ENCODE measurements around the gene PLCB3.

Gene PLCB3

DNA sequence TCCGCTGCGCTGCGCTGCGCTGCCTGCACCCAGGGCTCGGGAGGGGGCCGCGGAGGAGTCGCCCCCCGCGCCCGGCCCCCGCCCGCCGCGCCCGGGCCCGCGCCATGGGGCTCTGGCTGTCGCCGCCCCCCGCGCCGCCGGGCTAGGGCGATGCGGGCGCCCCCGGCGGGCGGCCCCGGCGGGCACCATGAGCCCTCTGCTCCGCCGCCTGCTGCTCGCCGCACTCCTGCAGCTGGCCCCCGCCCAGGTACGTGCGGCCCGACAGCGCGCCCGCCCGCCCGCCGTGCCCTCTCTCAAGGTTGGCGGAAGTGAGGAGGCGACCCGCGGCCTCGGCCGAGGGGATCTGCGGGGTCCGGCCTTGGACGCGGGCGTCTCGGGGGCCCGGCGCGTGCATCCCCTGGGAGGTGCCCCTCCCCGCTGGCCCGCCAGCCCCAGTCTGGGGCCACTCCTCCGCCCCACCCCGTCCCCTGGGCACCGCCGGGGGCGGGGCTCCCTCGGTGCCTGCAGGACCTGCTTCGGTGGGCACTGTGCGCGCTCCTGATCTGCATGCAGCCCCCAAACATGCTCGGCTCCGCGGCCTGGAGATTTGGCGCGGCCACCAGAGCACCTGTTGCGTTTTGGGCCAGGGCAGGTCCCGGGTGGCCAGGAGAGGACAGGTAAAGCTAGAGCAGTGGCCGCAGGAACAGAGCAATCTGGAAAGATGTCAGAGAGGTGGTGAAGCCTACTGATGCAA is 16.5 kb upstream of the PLCB3 start:
- in situ Hi-C loops (cut with MboI; ENCODE audit: low sequenced_read_pairs) = loop anchor here (25.0 kb wide), 1 partner anchor 102 kb away; the partner anchor contains the start of gene CCDC88B

DNA sequence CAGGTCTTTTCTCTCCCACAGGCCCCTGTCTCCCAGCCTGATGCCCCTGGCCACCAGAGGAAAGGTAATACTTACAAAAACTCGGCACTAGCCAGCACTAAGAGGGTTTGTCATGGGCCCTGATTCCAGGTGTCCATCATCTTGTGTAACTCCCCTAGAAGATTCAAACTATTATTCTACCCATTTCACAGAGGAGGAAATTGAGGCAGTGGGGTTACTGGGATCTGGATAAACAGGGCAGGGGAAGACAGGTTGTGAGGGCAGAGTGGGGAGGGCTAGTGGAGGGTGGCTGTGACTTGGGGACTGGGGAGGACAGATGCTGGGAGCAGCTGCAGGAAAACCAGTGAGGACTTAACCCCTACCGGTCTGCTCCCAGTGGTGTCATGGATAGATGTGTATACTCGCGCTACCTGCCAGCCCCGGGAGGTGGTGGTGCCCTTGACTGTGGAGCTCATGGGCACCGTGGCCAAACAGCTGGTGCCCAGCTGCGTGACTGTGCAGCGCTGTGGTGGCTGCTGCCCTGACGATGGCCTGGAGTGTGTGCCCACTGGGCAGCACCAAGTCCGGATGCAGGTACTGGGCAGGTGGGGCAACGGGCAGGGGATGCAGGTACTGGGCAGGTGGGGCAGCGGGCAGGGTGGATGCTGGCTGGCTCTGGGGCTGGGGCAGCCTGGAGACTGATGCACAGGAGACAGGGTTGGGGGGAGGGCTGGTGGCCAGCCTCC is 15.7 kb upstream of the PLCB3 start:
- in situ Hi-C loops (cut with MboI; ENCODE audit: low sequenced_read_pairs) = loop anchor here (25.0 kb wide), 1 partner anchor 102 kb away; the partner anchor contains the start of gene CCDC88B

DNA sequence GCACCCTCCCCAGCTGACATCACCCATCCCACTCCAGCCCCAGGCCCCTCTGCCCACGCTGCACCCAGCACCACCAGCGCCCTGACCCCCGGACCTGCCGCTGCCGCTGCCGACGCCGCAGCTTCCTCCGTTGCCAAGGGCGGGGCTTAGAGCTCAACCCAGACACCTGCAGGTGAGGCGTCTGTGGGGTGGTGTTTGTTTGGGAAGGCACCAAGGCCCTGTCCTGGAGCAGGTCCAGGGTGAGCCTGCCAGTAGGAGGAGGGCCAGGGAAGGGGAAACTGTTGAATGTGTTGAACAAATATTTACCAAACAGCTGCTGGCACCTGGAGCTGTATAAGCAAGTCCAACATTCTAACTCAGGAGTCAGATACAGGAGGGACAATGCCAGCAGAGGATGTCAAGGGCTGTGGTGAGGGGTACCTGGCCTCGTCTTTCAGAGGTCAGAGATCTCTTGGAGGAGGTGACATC is 13.8 kb upstream of the PLCB3 start:
- in situ Hi-C loops (cut with MboI; ENCODE audit: low sequenced_read_pairs) = loop anchor here (25.0 kb wide), 1 partner anchor 100 kb away; the partner anchor contains the start of gene CCDC88B

DNA sequence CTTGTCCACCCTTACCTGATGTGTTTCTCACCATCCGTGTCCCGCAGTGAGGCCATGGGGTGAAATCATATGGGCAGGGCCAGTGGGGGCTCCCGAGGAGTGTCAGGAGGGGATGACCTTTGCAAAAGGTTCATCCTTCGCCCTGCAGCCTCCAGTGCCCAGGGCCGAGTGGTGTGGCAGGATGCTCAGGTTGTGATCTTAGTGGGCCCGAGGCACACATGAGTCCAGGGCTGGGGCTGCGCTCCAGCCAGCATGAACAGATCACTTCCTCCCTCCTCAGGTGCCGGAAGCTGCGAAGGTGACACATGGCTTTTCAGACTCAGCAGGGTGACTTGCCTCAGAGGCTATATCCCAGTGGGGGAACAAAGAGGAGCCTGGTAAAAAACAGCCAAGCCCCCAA is 13.3 kb upstream of the PLCB3 start:
- in situ Hi-C loops (cut with MboI; ENCODE audit: low sequenced_read_pairs) = loop anchor here (25.0 kb wide), 1 partner anchor 99 kb away; the partner anchor contains the start of gene CCDC88B

DNA sequence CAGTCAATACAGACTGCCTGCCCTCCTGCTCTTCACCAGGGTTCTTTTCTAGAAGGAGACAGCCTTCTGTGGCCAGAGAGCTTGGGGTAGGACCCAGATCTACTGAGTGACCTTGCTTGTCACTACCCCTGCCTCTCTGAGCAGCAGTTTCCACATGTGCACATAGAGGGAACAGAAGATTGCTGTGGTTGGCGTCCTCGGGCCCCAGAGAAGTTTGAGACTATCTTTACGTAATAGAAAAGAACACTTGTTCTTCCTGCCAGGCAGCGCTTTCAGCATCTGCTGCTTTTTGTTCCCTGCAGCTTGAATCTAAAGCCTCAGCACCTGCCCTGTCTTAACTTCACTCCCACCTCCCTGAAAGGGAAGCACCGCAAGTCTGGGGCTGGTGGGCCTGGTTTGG is 12.3 kb upstream of the PLCB3 start:
- in situ Hi-C loops (cut with MboI; ENCODE audit: low sequenced_read_pairs) = loop anchor here (25.0 kb wide), 1 partner anchor 98 kb away; the partner anchor contains the start of gene CCDC88B

DNA sequence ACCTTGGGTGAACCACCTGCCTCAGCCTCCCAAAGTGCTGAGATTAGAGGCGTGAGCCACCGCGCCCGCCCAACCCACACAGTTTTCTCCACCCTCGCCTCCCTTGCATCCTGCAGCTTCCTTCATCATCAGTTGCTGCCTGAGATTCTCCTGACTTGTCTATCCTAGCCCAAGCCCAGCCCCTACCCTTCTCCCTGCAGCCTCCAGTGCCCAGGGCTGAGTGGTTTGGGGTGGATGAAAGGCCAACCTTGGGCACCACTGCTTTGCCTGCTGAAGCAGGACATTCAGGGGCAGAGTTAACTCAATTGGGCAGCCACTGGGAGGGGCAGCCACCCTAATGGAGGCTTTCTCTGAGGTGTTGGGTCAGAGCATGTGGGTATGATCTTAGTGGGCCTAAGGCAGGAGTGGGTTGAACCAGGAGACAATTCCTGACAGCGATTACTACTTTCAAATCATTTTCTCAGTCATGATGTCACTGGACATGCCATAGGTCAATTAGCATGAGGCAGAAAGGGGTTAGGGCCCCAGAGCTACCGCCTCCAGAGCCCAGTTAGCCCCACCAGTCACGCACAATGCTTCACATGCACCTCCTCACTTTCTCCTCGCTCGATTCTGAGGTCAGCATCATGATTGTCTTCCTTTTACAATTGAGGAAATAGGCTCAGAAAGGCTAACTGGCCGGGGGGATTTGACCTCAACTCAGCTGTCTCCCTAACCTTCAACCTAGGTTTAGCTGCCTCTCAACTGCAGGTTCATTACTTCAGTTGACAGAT is 11.5 kb upstream of the PLCB3 start:
- in situ Hi-C loops (cut with MboI; ENCODE audit: low sequenced_read_pairs) = loop anchor here (25.0 kb wide), 1 partner anchor 97 kb away; the partner anchor contains the start of gene CCDC88B

DNA sequence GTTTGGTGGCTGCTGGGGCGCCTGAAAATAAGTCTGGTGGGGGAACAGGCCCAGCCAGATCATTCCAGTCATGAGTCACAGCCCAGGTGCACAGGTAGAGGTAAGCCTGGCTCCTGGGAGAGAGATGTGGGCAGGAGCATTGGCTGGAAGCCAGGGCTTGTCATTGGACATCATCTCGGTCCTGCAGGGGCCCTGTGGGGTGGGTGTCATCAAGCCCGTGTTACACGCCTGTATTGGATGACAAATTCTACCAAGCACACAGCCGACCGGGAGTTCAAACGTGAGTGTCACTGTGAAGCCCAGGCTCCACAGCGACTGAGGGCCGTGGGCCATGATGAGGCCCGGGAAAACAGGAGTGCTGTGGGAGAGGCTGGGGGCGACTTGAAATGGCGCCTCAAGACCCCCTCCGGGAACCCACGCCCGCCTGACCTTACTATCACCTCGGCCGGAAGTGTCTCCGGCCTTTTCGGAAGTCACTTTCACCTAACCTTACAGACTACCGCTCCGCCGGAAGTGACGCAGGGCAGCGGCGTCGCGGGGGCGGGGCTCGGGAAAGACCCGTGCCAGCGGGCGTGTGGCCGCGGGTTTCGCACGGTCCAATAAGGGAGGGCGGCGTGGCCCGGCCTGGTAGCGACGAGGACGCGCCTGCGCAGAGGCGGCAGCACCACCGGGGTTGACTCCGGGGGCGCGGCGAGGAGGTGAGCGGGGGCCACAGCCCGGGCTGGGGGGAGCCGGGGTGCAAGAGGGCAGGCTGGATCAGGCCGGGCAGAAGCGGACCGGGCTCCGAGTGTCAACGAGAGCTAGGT is 10.7 kb upstream of the PLCB3 start, which contains the start of gene FKBP2:
Gene FKBP2 (plus strand): TSS at position 661 of the 806 bp plus-strand sequence. CDS start 1,293 bp downstream, outside the sequence.
- in situ Hi-C loops (cut with MboI; ENCODE audit: low sequenced_read_pairs) = loop anchor here (25.0 kb wide), 1 partner anchor 97 kb away; the partner anchor contains the start of gene CCDC88B

DNA sequence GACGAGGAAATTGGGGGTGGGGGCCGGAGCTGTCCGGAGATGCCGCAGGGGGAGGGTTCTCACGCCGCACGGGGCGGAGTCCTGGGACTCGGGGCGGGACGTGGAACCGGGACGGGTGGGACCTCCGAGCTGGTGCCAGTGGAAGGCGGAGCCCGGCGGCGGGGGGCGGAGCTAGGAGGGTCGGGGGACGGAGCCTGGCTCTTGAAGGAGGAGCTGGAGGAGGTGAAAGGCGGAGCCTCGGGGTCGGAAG is 10.2 kb upstream of the PLCB3 start:
- in situ Hi-C loops (cut with MboI; ENCODE audit: low sequenced_read_pairs) = loop anchor here (25.0 kb wide), 1 partner anchor 96 kb away; the partner anchor contains the start of gene CCDC88B

DNA sequence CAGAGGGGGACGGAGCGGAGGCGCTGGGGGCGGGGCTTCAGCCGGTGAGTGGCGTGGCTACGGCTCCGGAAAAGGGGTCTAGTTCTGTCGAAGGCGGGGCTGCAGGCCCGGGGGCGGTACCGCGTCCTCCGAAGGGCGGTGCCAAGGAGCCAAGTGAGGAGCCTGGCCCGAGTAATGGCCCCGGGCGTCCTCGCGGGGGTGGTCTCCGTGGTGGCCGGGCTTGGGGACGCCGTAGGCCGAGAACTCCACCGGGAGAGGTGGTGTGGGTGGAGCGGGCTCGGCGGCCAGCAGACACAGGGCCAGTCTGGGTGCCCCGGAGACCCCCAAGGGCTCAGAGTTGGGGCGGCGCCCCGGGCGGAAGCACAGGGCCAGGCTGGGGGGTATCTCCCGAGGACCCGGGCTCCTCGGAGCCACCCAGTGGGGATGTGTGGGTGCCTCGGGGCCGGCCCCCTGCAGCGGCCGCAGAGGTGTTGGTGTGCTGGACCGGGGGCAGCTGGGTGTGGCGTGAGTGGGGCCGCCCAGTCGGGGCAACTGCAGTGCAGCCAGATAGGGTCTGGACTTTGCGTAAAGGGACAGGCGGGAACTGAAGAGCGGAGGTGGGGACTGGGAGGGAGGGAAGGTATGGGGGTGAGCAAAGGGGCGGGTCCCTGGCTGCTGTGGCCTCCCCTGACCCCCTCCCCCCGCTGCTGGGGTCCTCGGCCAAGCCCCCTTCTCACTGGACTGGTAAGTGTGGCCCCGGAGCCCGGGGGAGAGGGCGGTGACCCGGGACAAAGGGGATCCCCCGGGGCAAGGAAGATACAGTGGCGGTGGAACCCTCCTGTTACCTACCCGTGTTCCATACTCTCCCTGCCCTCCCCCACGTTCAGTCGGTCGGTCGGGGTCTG is 9.6 kb upstream of the PLCB3 start:
- in situ Hi-C loops (cut with MboI; ENCODE audit: low sequenced_read_pairs) = loop anchor here (25.0 kb wide), 1 partner anchor 96 kb away; the partner anchor contains the start of gene CCDC88B

DNA sequence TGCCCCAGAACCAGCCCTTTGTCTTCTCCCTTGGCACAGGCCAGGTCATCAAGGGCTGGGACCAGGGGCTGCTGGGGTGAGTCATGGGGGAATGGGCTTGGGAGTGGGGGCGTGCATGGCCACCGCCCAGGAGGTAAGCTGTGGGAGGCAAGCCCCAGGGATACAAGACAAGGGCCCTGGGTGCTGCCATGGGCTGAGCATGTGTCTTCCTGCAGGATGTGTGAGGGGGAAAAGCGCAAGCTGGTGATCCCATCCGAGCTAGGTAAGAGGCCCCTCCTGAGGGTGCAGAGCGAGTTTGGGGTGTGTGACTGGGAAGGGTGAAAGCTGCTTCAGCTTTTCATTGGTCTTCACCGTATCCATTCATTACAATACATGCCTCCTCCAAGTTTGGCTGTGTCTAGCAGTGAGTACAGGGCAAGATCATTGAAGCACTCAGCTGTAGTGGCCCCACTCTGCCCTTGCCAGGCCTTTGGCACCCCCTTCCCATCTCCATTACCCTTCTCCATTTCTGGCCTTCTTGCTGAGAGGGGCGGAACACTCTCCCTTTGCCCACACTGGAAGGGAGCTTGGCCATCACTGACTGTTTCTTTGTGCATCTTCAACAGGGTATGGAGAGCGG is 8.0 kb upstream of the PLCB3 start:
- in situ Hi-C loops (cut with MboI; ENCODE audit: low sequenced_read_pairs) = loop anchor here (25.0 kb wide), 1 partner anchor 94 kb away; the partner anchor contains the start of gene CCDC88B

DNA sequence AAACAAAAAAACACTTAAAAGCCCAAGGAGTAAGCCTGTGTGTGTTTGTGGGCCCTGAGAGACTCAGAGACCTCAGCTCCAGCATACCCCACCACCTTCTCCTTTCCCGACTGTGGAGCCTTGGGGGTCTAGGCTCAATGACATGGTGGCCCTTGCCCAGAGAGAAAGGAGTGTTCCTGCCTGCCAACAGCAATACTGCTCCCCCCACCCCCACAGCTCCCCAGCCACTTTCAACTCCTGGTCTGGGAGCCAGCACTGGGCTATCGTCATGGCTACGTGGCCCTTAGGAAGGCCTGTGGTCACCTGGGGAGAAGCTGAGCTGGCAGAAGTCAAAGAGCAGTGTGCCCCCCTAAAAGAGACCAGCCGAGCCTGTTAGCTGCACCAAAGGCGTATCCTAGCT is 7.2 kb upstream of the PLCB3 start:
- in situ Hi-C loops (cut with MboI; ENCODE audit: low sequenced_read_pairs) = loop anchor here (25.0 kb wide), 1 partner anchor 93 kb away; the partner anchor contains the start of gene CCDC88B

DNA sequence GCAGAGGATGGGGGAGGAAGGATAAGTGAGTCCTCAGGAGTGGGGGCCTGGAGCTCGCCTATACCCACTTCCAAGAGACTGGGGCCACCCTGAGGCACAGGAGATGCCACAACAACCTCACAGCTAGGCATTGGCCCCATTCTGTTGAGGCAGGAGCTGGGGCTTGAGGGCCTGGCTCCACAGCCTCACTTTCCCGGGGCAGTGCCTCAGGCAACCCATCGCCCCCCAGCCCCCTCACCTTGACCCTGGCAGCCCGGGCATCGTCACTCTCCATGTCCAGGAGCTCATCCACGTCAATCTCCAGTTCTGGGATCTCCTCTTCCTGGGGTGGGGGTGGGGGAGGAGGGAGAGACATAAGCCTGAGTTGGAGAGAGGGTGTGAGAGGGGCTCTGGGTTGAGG is 6.4 kb upstream of the PLCB3 start:
- in situ Hi-C loops (cut with MboI; ENCODE audit: low sequenced_read_pairs) = loop anchor here (25.0 kb wide), 1 partner anchor 92 kb away; the partner anchor contains the start of gene CCDC88B

DNA sequence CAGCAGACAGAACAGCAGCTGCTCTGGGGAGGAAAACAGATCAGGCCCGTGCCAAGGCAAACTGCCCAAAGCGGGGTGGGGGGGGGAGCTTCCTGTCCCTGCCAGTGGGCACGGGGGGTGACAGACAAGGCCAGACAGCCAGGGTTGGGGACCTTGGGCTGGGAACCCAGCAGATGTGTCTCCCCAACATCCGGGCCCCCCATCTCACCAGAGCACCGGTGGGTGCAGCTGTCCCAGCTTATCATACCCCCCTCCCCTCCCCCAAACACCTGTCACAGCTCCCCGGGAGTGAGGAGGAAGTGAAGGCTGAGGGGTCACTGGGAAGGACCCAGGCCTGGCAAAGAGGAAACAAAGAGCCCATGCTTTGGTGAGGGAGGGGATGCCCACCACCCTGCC is 5.9 kb upstream of the PLCB3 start:
- in situ Hi-C loops (cut with MboI; ENCODE audit: low sequenced_read_pairs) = loop anchor here (25.0 kb wide), 1 partner anchor 92 kb away; the partner anchor contains the start of gene CCDC88B

DNA sequence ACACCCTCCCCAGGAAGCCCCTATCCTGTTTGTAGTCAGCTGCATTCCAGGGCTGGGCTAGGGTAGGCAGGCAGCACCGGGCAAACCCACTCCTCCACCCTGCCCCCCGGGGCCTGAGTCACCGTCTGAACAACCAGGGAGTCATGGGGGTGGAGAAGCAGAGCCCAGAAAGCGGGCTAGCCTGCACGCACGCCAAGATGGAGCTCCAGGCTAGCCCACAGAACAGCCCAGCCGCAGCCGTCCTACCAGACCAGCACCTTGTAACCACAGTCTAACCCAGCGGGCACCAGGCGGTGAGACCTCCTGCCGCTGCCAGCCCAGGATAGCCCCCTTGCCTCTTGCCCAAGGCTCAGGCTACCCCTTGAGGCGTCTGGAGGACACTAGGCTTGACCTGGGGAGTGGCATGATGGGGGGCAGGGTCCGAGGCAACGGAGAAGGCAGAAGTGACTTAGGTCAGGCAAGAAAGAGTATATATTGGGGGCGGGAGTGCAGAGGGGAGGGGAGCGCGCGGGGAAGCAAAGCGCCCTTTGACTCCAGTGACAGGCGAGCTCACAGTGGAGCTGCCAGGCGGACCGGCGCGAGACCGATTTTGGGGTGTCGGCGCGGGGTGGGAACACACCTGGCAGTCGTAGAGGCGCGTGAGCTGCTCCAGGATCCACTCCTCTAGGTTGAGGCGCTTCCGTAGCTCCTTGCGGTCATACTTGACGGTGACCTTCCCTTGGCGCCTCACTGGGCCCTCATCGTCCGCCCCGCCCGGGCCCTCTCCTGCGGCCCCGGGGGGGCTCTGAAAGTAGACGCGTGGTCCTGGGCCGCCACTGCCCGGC is 5.3 kb upstream of the PLCB3 start:
- in situ Hi-C loops (cut with MboI; ENCODE audit: low sequenced_read_pairs) = loop anchor here (25.0 kb wide), 1 partner anchor 91 kb away; the partner anchor contains the start of gene CCDC88B

DNA sequence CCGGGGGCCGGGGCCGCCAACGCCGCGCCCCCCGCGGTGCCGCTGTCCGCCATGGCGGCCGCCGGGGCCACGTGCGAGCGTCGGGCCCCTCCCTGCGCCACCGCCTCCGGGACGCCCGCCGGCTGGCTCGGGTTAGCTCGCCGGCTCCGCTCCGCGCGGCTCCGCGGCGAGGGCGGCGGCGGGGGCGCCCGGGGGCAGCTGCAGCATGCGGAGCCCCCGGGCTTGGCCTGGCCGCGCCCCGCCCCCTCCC is 4.8 kb upstream of the PLCB3 start:
- in situ Hi-C loops (cut with MboI; ENCODE audit: low sequenced_read_pairs) = loop anchor here (25.0 kb wide), 1 partner anchor 91 kb away; the partner anchor contains the start of gene CCDC88B

DNA sequence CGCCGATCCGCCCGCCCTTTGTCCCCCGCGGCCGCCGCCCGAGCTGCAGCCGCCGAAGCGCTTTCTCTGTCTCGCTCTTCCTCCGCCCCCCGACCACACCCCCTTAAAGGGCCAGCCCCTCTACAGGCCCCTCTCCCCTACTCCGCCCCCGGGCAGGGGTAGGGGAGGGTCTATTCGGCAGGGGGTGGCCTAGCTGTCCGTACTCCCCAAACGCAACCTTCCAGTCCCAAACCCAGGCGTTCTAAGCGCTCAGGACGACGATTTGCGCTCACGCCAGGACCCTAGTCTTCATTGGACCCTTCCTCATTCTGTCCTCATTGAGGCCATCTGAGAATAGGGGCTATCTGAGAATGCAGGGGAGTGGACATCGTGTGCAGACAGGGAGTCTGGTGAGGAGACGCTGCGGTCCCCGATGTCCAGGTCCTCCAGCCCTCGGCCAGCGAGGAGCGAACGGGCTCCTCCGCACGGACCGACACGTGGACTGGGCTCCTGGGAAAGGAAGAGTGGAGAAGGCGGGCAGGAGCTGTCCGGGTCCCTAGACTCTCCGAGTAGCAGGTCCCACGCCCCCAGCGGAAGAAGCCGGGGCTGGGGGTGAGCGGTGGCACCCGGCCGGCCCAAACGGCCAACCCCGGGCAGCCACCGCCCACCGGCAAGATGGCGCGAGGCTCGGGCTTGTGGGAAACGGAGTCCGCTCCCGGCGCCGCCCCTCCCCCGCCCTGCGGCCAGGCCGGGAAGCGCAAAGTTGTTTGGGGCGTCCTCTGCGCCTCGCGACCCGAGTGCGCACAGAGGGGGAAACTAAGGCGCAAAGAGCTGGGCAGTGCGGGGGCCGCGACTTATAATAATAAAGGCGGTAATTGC is 4.2 kb upstream of the PLCB3 start, which contains the start of gene PPP1R14B:
Gene PPP1R14B (minus strand): TSS at position 73 of the 858 bp plus-strand sequence. CDS start 270 bp downstream, outside the sequence.
- in situ Hi-C loops (cut with MboI; ENCODE audit: low sequenced_read_pairs) = loop anchor here (25.0 kb wide), 1 partner anchor 90 kb away; the partner anchor contains the start of gene CCDC88B

Data from HL-60/S4 treated with phorbol 12-myristate 13-acetate at 8.2 ng/mL for 4 days and 3 days (cell line).